Measurements from ENCODE around the gene CAMKMT. TPM values are rescaled to one million over a fixed set of nuclear protein-coding genes. Genes with fewer than 3 reads are reported as not detected.
A peak's percentile ranks its signal among the peaks of the same experiment; 100 is the strongest.

Gene CAMKMT
- total and polyA plus RNA-seq, 2 experiments from 2014 or later = 26.5 to 29.5 TPM

DNA sequence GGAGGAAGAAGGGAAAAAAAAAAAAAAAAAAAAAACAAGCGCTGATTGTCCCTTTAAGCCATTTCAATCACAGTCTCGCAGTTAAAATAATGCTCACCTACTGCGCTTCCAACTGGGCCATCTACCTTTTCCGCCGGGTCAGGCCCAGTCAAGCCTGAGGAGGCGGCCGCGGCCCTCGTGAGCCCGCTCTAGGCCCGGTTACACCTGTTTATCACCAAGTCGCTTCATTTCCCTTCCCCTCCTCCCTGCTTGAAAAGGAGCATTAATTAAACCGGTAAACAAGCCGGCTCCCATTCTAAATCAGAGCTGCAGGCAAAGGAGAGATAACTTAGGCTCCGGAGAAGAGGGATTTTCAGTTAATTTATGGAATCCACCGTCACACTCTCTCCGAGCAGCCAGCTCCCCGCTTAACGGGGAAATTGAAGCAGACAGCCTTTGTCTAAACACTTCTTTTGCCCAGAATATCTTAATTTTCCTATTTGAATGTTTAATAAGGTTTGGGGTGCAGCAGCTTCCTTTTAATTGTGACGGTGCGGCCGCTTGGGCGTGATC lies 439.6 kb downstream of the CAMKMT start:
- peaks cover 3% of the 10 kb centered on the region; the same call in 2 of the 3 replicates for H3K9me3 Mint-ChIP-seq
- TF ChIP-seq NANOG (IDR thresholded peaks at IDR 0.05; ENCODE audit: borderline replicate concordance) (peak; percentile 68; the same call in 1 of the 2 replicates), JUNB (IDR thresholded peaks at IDR 0.05; ENCODE audit: unreplicated experiment) (no peak), EZH2 (IDR thresholded peaks at IDR 0.05; ENCODE audit: low read depth, unreplicated experiment) (peak; percentile 39)
- Histone ChIP-seq H3K27ac (ENCODE audit: low read depth) (peak overlapping the region; percentile 78), H3K4me3 (peak overlapping the region; percentile 64), H3K27me3 (ENCODE audit: insufficient read depth) (peaks cover 58% of the 10 kb centered on the region), H4K20me1 (replicated peaks; ENCODE audit: insufficient read depth) (no peaks in the 10 kb centered on the region), H3K4me2 (peak overlapping the region; percentile 95), H3K4me1 (ENCODE audit: insufficient read depth) (peaks cover 56% of the 10 kb centered on the region), H3K9me2 (ENCODE audit: insufficient read depth) (no peaks in the 10 kb centered on the region), H3K79me2 (replicated peaks; ENCODE audit: insufficient read depth) (no peaks in the 10 kb centered on the region), H2AFZ (peak overlapping the region; percentile 53; the same call in 1 of the 2 replicates), H3F3A (replicated peaks; ENCODE audit: low read depth) (peaks cover 32% of the 10 kb centered on the region), H3K36me3 (ENCODE audit: insufficient read depth) (no peaks in the 10 kb centered on the region)
- H3K4me3 Mint-ChIP-seq = peak overlapping the region; percentile 76
- H3K27ac Mint-ChIP-seq = peak overlapping the region; percentile 92
- peaks cover 38% of the 10 kb centered on the region for H3K27me3 Mint-ChIP-seq (ENCODE audit: insufficient read depth, low read depth, poor library complexity)
- DNase-seq (ENCODE audit: low spot score) (peak; percentile 87), ATAC-seq (peak; percentile 61)
- peaks cover 74% of the 10 kb centered on the region for H3K4me1 Mint-ChIP-seq
- no peaks in the 10 kb centered on the region; the same call in 2 of the 3 replicates for H3K36me3 Mint-ChIP-seq (ENCODE audit: low read depth)

DNA sequence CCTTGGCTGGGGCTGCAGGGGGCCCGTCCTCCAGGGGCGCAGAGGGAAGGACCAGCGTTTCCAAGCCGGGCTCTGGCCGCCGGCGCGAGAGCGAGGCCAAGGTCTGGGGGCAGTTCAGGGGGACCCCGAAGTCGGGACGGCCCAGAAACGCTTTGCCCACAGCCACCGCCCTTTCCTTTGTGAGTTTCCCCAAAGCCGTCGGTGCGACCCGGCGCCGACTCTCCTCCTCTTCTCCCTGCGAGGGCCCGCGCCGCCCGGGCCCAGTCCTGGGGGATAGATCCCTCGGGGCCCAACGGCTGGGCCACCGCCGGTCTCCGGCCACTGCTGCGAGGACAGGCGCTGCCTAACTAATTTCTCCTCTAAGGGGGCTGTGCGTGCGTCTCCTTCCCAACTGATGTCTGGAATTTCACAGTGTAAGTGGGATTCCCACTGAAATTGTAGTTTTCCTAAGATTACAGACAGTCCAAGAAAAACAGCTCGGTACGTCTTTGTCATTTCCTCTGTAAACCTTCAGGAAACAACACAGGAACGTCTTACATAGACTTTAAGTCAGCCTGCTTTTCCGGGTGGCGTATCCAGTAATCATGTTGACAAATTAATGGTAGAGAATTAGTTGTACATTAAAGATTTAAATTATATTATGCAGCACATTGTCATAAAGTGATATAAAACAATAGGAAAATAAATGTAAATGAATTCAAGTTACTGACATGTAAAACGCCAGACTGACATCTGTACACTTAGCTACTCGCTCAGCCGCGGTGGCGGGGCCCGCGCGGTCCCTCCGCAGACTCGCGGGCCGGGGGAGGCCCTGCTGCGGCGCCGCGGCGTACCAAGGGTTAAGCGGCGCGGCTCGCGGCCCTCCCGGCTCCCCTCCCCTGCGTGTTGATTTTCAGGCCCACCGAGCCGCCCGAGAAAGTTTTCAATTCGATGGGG lies 440.4 kb downstream of the CAMKMT start:
- Mint-ChIP-seq H3K36me3 (ENCODE audit: low read depth) (no peaks in the 10 kb centered on the region; the same call in 2 of the 3 replicates), H3K4me1 (peaks cover 82% of the 10 kb centered on the region), H3K27me3 (ENCODE audit: insufficient read depth, low read depth, poor library complexity) (peaks cover 45% of the 10 kb centered on the region), H3K4me3 (peak overlapping the region; percentile 76), H3K27ac (peak overlapping the region; percentile 92), H3K9me3 (peaks cover 3% of the 10 kb centered on the region; the same call in 2 of the 3 replicates)
- H4K20me1 ChIP-seq (replicated peaks; ENCODE audit: insufficient read depth) = no peaks in the 10 kb centered on the region
- H2AFZ ChIP-seq = peak overlapping the region; percentile 53; the same call in 1 of the 2 replicates
- H3K79me2 ChIP-seq (replicated peaks; ENCODE audit: insufficient read depth) = no peaks in the 10 kb centered on the region
- no peaks in the 10 kb centered on the region for H3K36me3 ChIP-seq (ENCODE audit: insufficient read depth)
- H3F3A ChIP-seq (replicated peaks; ENCODE audit: low read depth) = peaks cover 32% of the 10 kb centered on the region
- H3K9me2 ChIP-seq (ENCODE audit: insufficient read depth) = no peaks in the 10 kb centered on the region
- peaks cover 64% of the 10 kb centered on the region for H3K4me1 ChIP-seq (ENCODE audit: insufficient read depth)
- DNase-seq (ENCODE audit: low spot score) (peak; percentile 58), ATAC-seq (peak; percentile 51)
- H3K4me3 ChIP-seq = peak overlapping the region; percentile 64
- H3K27me3 ChIP-seq (ENCODE audit: insufficient read depth) = peaks cover 66% of the 10 kb centered on the region
- H3K4me2 ChIP-seq = peak overlapping the region; percentile 95
- H3K27ac ChIP-seq (ENCODE audit: low read depth) = peak overlapping the region; percentile 78
- no peak for TF ChIP-seq POLR2AphosphoS5 (IDR thresholded peaks at IDR 0.05; ENCODE audit: low read depth)
- TF ChIP-seq, protein P1, sequence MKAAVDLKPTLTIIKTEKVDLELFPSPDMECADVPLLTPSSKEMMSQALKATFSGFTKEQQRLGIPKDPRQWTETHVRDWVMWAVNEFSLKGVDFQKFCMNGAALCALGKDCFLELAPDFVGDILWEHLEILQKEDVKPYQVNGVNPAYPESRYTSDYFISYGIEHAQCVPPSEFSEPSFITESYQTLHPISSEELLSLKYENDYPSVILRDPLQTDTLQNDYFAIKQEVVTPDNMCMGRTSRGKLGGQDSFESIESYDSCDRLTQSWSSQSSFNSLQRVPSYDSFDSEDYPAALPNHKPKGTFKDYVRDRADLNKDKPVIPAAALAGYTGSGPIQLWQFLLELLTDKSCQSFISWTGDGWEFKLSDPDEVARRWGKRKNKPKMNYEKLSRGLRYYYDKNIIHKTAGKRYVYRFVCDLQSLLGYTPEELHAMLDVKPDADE (IDR thresholded peaks at IDR 0.05) = no peak
- TF ChIP-seq ZNF331 (CRISPR knock-in tag; IDR thresholded peaks at IDR 0.05; ENCODE audit: low read depth) = no peak
- TF ChIP-seq, protein P2, sequence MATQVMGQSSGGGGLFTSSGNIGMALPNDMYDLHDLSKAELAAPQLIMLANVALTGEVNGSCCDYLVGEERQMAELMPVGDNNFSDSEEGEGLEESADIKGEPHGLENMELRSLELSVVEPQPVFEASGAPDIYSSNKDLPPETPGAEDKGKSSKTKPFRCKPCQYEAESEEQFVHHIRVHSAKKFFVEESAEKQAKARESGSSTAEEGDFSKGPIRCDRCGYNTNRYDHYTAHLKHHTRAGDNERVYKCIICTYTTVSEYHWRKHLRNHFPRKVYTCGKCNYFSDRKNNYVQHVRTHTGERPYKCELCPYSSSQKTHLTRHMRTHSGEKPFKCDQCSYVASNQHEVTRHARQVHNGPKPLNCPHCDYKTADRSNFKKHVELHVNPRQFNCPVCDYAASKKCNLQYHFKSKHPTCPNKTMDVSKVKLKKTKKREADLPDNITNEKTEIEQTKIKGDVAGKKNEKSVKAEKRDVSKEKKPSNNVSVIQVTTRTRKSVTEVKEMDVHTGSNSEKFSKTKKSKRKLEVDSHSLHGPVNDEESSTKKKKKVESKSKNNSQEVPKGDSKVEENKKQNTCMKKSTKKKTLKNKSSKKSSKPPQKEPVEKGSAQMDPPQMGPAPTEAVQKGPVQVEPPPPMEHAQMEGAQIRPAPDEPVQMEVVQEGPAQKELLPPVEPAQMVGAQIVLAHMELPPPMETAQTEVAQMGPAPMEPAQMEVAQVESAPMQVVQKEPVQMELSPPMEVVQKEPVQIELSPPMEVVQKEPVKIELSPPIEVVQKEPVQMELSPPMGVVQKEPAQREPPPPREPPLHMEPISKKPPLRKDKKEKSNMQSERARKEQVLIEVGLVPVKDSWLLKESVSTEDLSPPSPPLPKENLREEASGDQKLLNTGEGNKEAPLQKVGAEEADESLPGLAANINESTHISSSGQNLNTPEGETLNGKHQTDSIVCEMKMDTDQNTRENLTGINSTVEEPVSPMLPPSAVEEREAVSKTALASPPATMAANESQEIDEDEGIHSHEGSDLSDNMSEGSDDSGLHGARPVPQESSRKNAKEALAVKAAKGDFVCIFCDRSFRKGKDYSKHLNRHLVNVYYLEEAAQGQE (IDR thresholded peaks at IDR 0.05; ENCODE audit: unreplicated experiment) = no peak
- no peak for TF ChIP-seq EZH2phosphoT487 (IDR thresholded peaks at IDR 0.05; ENCODE audit: unreplicated experiment)
- no peak for TF ChIP-seq JUNB (IDR thresholded peaks at IDR 0.05; ENCODE audit: unreplicated experiment)
- TF ChIP-seq, protein P3, sequence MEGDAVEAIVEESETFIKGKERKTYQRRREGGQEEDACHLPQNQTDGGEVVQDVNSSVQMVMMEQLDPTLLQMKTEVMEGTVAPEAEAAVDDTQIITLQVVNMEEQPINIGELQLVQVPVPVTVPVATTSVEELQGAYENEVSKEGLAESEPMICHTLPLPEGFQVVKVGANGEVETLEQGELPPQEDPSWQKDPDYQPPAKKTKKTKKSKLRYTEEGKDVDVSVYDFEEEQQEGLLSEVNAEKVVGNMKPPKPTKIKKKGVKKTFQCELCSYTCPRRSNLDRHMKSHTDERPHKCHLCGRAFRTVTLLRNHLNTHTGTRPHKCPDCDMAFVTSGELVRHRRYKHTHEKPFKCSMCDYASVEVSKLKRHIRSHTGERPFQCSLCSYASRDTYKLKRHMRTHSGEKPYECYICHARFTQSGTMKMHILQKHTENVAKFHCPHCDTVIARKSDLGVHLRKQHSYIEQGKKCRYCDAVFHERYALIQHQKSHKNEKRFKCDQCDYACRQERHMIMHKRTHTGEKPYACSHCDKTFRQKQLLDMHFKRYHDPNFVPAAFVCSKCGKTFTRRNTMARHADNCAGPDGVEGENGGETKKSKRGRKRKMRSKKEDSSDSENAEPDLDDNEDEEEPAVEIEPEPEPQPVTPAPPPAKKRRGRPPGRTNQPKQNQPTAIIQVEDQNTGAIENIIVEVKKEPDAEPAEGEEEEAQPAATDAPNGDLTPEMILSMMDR (conservative IDR thresholded peaks at IDR 0.05; ENCODE audit: low read depth in 2 of 2) = no peak
- no peak for TF ChIP-seq NANOG (IDR thresholded peaks at IDR 0.05; ENCODE audit: borderline replicate concordance)
- TF ChIP-seq EZH2 (IDR thresholded peaks at IDR 0.05; ENCODE audit: low read depth, unreplicated experiment) = no peak
- no peak for TF ChIP-seq STAT1 (IDR thresholded peaks at IDR 0.05; ENCODE audit: unreplicated experiment)

All from GM23338 (cell line).